Measurements from ENCODE around the gene PCDH9.

- TF ChIP-seq CTCF (IDR thresholded peaks at IDR 0.05; ENCODE audit: low read depth, low read length) (no peak), EZH2phosphoT487 (IDR thresholded peaks at IDR 0.05; ENCODE audit: low read depth) (no peak)
Observed at GRCh38 chr13:67033170-67033569, 197.0 kb downstream of the PCDH9 start.

Measured in OCI-LY3 (cell line).